ENCODE data around the gene XRCC5.

Gene XRCC5

GRCh38 chr2:216220976-216221375 is 111.8 kb downstream of the XRCC5 start (continued):
- TF ChIP-seq TSHZ1 (tag by site-specific recombination; IDR thresholded peaks at IDR 0.05; ENCODE audit: borderline replicate concordance) (no peak), ZBTB26 (tag by site-specific recombination; optimal IDR thresholded peaks at IDR 0.05) (no peak), ZNF514 (tag by site-specific recombination; IDR thresholded peaks at IDR 0.05) (no peak)

GRCh38 chr2:216221811-216222210 is 112.7 kb downstream of the XRCC5 start:
- CTCF ChIA-PET = interaction anchor here (1.2 to 2.8 kb wide), 4 partner anchors 10 to 182 kb away, joined by 3 to 28 read pairs (median 4); no protein-coding TSS in a partner anchor
- Histone ChIP-seq H3K4me1 (ENCODE audit: control insufficient read depth, insufficient read depth, low read length) (peaks cover 2% of the 10 kb centered on the region; the same call in 1 of the 2 replicates), H3K36me3 (ENCODE audit: control insufficient read depth in 2 of 2, insufficient read depth in 1 of 2, low read length in 2 of 2) (peaks cover 0 to 14% of the 10 kb centered on the region in 2 experiments; a peak in 1 of 3 replicates), H3K4me3 (ENCODE audit: low read depth, low read length) (no peak overlapping the region), H3K9me3 (ENCODE audit: control insufficient read depth, insufficient read depth, low read depth, low read length) (no peaks in the 10 kb centered on the region), H3K27ac (ENCODE audit: extremely low read depth, low read depth, low read length) (no peak overlapping the region)
- TF ChIP-seq ZNF610 (tag by site-specific recombination; IDR thresholded peaks at IDR 0.05; ENCODE audit: borderline replicate concordance) = no peak
- no peak for TF ChIP-seq ZNF184 (tag by site-specific recombination; IDR thresholded peaks at IDR 0.05)
- TF ChIP-seq ZNF354C (tag by site-specific recombination; IDR thresholded peaks at IDR 0.05; ENCODE audit: borderline replicate concordance, low read depth) = no peak
- no peak for TF ChIP-seq ZNF394 (tag by site-specific recombination; IDR thresholded peaks at IDR 0.05; ENCODE audit: borderline replicate concordance)
- TF ChIP-seq ZNF37A (tag by site-specific recombination; IDR thresholded peaks at IDR 0.05) = no peak
- TF ChIP-seq KLF9 (tag by site-specific recombination; IDR thresholded peaks at IDR 0.05; ENCODE audit: low read depth) = no peak
- TF ChIP-seq ZNF623 (tag by site-specific recombination; IDR thresholded peaks at IDR 0.05) = no peak
- TF ChIP-seq ZNF341 (tag by site-specific recombination; IDR thresholded peaks at IDR 0.05; ENCODE audit: low read depth) = no peak
- no peak for TF ChIP-seq WT1 (tag by site-specific recombination; IDR thresholded peaks at IDR 0.05)
- TF ChIP-seq ZBTB48 (tag by site-specific recombination; IDR thresholded peaks at IDR 0.05) = no peak
- no peak for TF ChIP-seq ZNF19 (tag by site-specific recombination; IDR thresholded peaks at IDR 0.05; ENCODE audit: low read depth)
- no peak for TF ChIP-seq IKZF3 (tag by site-specific recombination; IDR thresholded peaks at IDR 0.05)
- no peak for TF ChIP-seq ZNF837 (tag by site-specific recombination; IDR thresholded peaks at IDR 0.05)
- no peak for TF ChIP-seq ZNF138 (tag by site-specific recombination; IDR thresholded peaks at IDR 0.05; ENCODE audit: borderline replicate concordance)
- no peak for TF ChIP-seq ZNF621 (tag by site-specific recombination; IDR thresholded peaks at IDR 0.05)
- TF ChIP-seq KLF17 (tag by site-specific recombination; IDR thresholded peaks at IDR 0.05) = no peak
- no peak for TF ChIP-seq ZNF677 (tag by site-specific recombination; IDR thresholded peaks at IDR 0.05)
- no peak for TF ChIP-seq MYNN (tag by site-specific recombination; IDR thresholded peaks at IDR 0.05; ENCODE audit: borderline replicate concordance)
- TF ChIP-seq FEZF1 (tag by site-specific recombination; IDR thresholded peaks at IDR 0.05) = no peak
- POLR2A ChIA-PET = no interaction called here

Measured in HEK293 (cell line).